HepG2 (cell line): ENCODE measurements around the gene MEF2A.

Experiments used
- POLR2AphosphoS2 ChIP-seq: IDR thresholded peaks from 2 replicates; pipeline ENCODE4 v1.6.1; 2011; ENCODE audit warnings: low read depth, low read length, improper control_type of control experiment
- POLR2AphosphoS5 ChIP-seq: IDR thresholded peaks from 2 replicates; pipeline ENCODE4 v1.6.1; 2012; ENCODE audit warnings: low read depth, low read length
- RAD21 ChIP-seq: fragments of 450-650 bp; formaldehyde crosslinking; IDR thresholded peaks from 2 replicates; pipeline ENCODE4 v1.5.0; 2020; ENCODE audit warnings: mild to moderate bottlenecking

- no peak for TF ChIP-seq POLR2AphosphoS5
- no peak for TF ChIP-seq RAD21 (CRISPR knock-in tag)
- no peak for TF ChIP-seq POLR2AphosphoS2
These were observed 106.3 kb downstream of the MEF2A start for GRCh38 chr15:99671926-99672635.
